Keratinocyte (primary cell): Measurements from ENCODE around the gene TCP10L. TPM values are rescaled to one million over a fixed set of nuclear protein-coding genes. Genes with fewer than 3 reads are reported as not detected.

Experiments used
- DNase-seq: peaks from one replicate; pipeline ENCODE4 v3.0.0-alpha.2; 2011; ENCODE audit warnings: low read depth, missing footprints, low spot score
- FAIRE-seq: peaks from 2 replicates; lab custom pipeline; 2011; peaks lifted over from hg19 to GRCh38; lab: Jason Lieb, UNC
- H2AFZ ChIP-seq: 2 replicates; pipeline ENCODE4 v1.6.0; 2012; ENCODE audit warnings: low read length, control low read depth, inconsistent platforms; ENCODE audit not compliant: control insufficient read depth
- H3K27ac ChIP-seq: 2 replicates; pipeline ENCODE4 v1.5.1; 2011; ENCODE audit warnings: low read length; ENCODE audit not compliant: control insufficient read depth, insufficient read depth
- H3K27me3 ChIP-seq: 3 replicates; pipeline ENCODE4 v1.6.0; 2011; ENCODE audit warnings: low read length; ENCODE audit not compliant: control insufficient read depth, insufficient read depth; ENCODE audit errors: extremely low read depth
- H3K36me3 ChIP-seq, 2 experiments: 2 replicates in 1 of 2; 3 replicates in 1 of 2; pipeline ENCODE4 v1.5.1; 2011; ENCODE audit warnings: low read length in 2 of 2, mild to moderate bottlenecking in 1 of 2; ENCODE audit not compliant: control insufficient read depth in 2 of 2, insufficient read depth in 2 of 2; ENCODE audit errors: extremely low read depth in 1 of 2
- H3K4me1 ChIP-seq: 3 replicates; pipeline ENCODE4 v1.5.1; 2011; ENCODE audit warnings: low read length; ENCODE audit not compliant: control insufficient read depth, insufficient read depth; ENCODE audit errors: extremely low read depth
- H3K4me2 ChIP-seq: 3 replicates; pipeline ENCODE4 v1.6.0; 2011; ENCODE audit warnings: low read depth, low read length; ENCODE audit not compliant: control insufficient read depth, insufficient read depth; ENCODE audit errors: extremely low read depth
- H3K4me3 ChIP-seq, 3 experiments: fragments of 200-600 bp in 1 of 3; sonication (generic) in 1 of 3; 2 replicates in 2 of 3; 3 replicates in 1 of 3; pipeline ENCODE4 v1.5.1; 2011 to 2016; ENCODE audit warnings: low read length in 3 of 3, mild to moderate bottlenecking in 3 of 3, control low read depth in 2 of 3, inconsistent platforms in 1 of 3, low read depth in 1 of 3, mixed read lengths in 1 of 3, mixed run types in 1 of 3, moderate library complexity in 1 of 3; ENCODE audit not compliant: control insufficient read depth in 2 of 3, insufficient read depth in 2 of 3; ENCODE audit errors: extremely low read depth in 1 of 3
- H3K79me2 ChIP-seq: 2 replicates; pipeline ENCODE4 v1.6.0; 2012; ENCODE audit warnings: low read length; ENCODE audit not compliant: control insufficient read depth, insufficient read depth
- H3K9ac ChIP-seq: 3 replicates; pipeline ENCODE4 v1.6.0; 2011; ENCODE audit warnings: low read length; ENCODE audit not compliant: control insufficient read depth, insufficient read depth; ENCODE audit errors: extremely low read depth
- H3K9me1 ChIP-seq: 3 replicates; pipeline ENCODE4 v1.6.0; 2011; ENCODE audit warnings: low read length; ENCODE audit not compliant: control insufficient read depth, insufficient read depth; ENCODE audit errors: extremely low read depth
- H3K9me3 ChIP-seq: 2 replicates; pipeline ENCODE4 v1.5.1; 2012; ENCODE audit warnings: low read depth, low read length; ENCODE audit not compliant: control insufficient read depth
- H4K20me1 ChIP-seq: 3 replicates; pipeline ENCODE4 v1.6.0; 2011; ENCODE audit warnings: low read length; ENCODE audit not compliant: control insufficient read depth, insufficient read depth; ENCODE audit errors: extremely low read depth
- CTCF ChIP-seq, 3 experiments: IDR thresholded peaks in 1 of 3; conservative IDR thresholded peaks in 1 of 3; optimal IDR thresholded peaks in 1 of 3; 2 replicates in 2 of 3; 3 replicates in 1 of 3; pipeline versions ENCODE3 to v1.5.1; 2011; ENCODE audit warnings: low read length in 3 of 3, mild to moderate bottlenecking in 3 of 3, moderate library complexity in 2 of 3, control low read depth in 1 of 3, inconsistent platforms in 1 of 3; ENCODE audit not compliant: insufficient read depth in 2 of 3; ENCODE audit errors: extremely low read depth in 1 of 3
- EZH2 ChIP-seq: IDR thresholded peaks from one replicate; pipeline ENCODE4 v1.6.1; 2012; ENCODE audit warnings: inconsistent platforms, mild to moderate bottlenecking, low read length, moderate library complexity
- dilution Hi-C: fragments of 300-500 bp; cut with MboI; formaldehyde crosslinking; loops from one replicate; pipeline ENCODE4 v1.7.0; 2020; ENCODE audit warnings: low sequenced_read_pairs; ENCODE audit not compliant: extremely low pct_ligation_motif_present
- polyA plus RNA-seq, 5 experiments: library from polyadenylated mRNA; depleted of rRNA in 3 of 5; stranded (reverse) in 3 of 5; stranded (forward) in 1 of 5; unstranded in 1 of 5; fragments of >200 nt; gene quantifications; 1 replicate in 1 of 5; 2 replicates in 3 of 5; 3 replicates in 1 of 5; pipeline versions ENCODE4 v1.2.1 to v1.2.3, GENCODE V29; 2011 to 2012; ENCODE audit warnings: missing spikeins in 2 of 5, low read depth in 1 of 5, low replicate concordance in 1 of 5

TCP10L gene
- polyA plus RNA-seq, 1 donor (not counting 4 experiments of a cell fraction or from before 2014, with no cell fraction given) = 0.25 TPM

- Histone ChIP-seq H3K27ac (no peak overlapping the region), H3K4me3 (no peak overlapping the region), H3K9me1 (no peaks in the 10 kb centered on the region), H3K79me2 (no peaks in the 10 kb centered on the region), H2AFZ (no peak overlapping the region), H3K4me2 (no peak overlapping the region), H3K36me3 (no peaks in the 10 kb centered on the region), H3K27me3 (no peaks in the 10 kb centered on the region), H3K4me1 (peaks cover 11% of the 10 kb centered on the region), H4K20me1 (no peaks in the 10 kb centered on the region), H3K9ac (no peak overlapping the region), H3K9me3 (no peaks in the 10 kb centered on the region)
- dilution Hi-C loops = no loop called here
- TF ChIP-seq EZH2 (no peak), CTCF (optimal IDR thresholded peaks at IDR 0.05 in 1 of 3, IDR thresholded peaks at IDR 0.05 in 1 of 3, conservative IDR thresholded peaks at IDR 0.05 in 1 of 3; ENCODE audit: extremely low read depth in 1 of 3, insufficient read depth in 2 of 3, low read length in 3 of 3) (no peak)
- no peak for FAIRE-seq
- no peak for DNase-seq
These were observed 19.4 kb downstream of the TCP10L start for GRCh38 chr21:32565856-32566465.

- H3K36me3 ChIP-seq = no peaks in the 10 kb centered on the region
- dilution Hi-C loops = no loop called here
- H3K79me2 ChIP-seq = no peaks in the 10 kb centered on the region
- H4K20me1 ChIP-seq = no peaks in the 10 kb centered on the region
- no peak overlapping the region for H3K9ac ChIP-seq
- no peaks in the 10 kb centered on the region for H3K4me1 ChIP-seq
- H3K4me3 ChIP-seq = no peak overlapping the region
- H2AFZ ChIP-seq = no peak overlapping the region
- H3K27ac ChIP-seq = no peak overlapping the region
- H3K9me3 ChIP-seq = no peaks in the 10 kb centered on the region
- DNase-seq (no peak), FAIRE-seq (no peak)
- no peak overlapping the region for H3K4me2 ChIP-seq
- no peak for TF ChIP-seq EZH2
- no peak for TF ChIP-seq CTCF (optimal IDR thresholded peaks at IDR 0.05 in 1 of 3, IDR thresholded peaks at IDR 0.05 in 1 of 3, conservative IDR thresholded peaks at IDR 0.05 in 1 of 3; ENCODE audit: extremely low read depth in 1 of 3, insufficient read depth in 2 of 3, low read length in 3 of 3)
- no peaks in the 10 kb centered on the region for H3K27me3 ChIP-seq
- H3K9me1 ChIP-seq = no peaks in the 10 kb centered on the region
These were observed 22.4 kb downstream of the TCP10L start for GRCh38 chr21:32562915-32563314.
